Measurements from ENCODE around the gene TOP2B. TPM values are rescaled to one million over a fixed set of nuclear protein-coding genes. Genes with fewer than 3 reads are reported as not detected.

The TOP2B gene
- total RNA-seq, 1 experiment from 2014 or later, result 63.1 TPM

DNA sequence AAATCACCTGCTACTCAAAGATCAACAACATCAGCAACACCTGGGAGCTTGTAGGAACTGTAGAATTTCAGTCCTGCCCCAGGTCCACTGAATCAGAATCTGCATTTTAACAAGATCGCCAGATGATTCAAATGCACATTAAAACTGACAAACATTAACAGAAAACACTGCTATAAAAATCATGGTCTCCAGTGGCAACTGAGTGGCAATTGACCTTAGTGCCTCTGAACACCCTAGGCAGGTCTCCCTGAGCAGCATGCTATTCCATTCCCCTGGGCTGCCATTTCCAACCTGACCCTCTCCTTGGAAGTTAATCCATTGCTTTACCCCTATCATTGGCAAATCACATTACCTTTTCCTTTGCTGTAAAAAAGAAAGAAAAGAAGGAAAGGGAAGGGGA is 23.0 kb upstream of the TOP2B start:
- intact Hi-C loops (cut with micrococcal nuclease; ENCODE audit: unreplicated experiment) (no loop called here), in situ Hi-C loops (cut with HindIII; ENCODE audit: low pct_unique_long_range_greater_than_20kb, low sequenced_read_pairs) (no loop called here)
- ATAC-seq (no peak), DNase-seq (ENCODE audit: low read depth, low spot score) (no peak)
- ChIA-PET POLR2A (no interaction called here), CTCF (no interaction called here)
- H3K36me3 ChIP-seq (ENCODE audit: control insufficient read depth, insufficient read depth, low read length), result no peaks in the 10 kb centered on the region
- no peaks in the 10 kb centered on the region for H3K9me3 ChIP-seq (ENCODE audit: control insufficient read depth, insufficient read depth, low read depth, low read length)
- no TSS peak for BruUV-seq (replicated peaks)
- peaks cover 3% of the 10 kb centered on the region; the same call in 1 of the 2 replicates for H3K27me3 ChIP-seq (ENCODE audit: control insufficient read depth, insufficient read depth, low read length)
- no peaks in the 10 kb centered on the region for H3K4me1 ChIP-seq (ENCODE audit: control insufficient read depth, insufficient read depth, low read length)
- H3K27ac ChIP-seq (ENCODE audit: low read length), result no peak overlapping the region
- H3K4me3 ChIP-seq (ENCODE audit: low read depth in 2 of 2, low read length in 2 of 2), result no peak overlapping the region
- TF ChIP-seq REST (IDR thresholded peaks at IDR 0.05; ENCODE audit: insufficient read depth in 1 of 2, low read depth in 2 of 2, low read length in 1 of 2) (no peak), POLR2AphosphoS5 (IDR thresholded peaks at IDR 0.05; ENCODE audit: low read depth, low read length) (no peak), TCF7L2 (IDR thresholded peaks at IDR 0.05; ENCODE audit: low read depth, low read length) (no peak), SIN3A (IDR thresholded peaks at IDR 0.05; ENCODE audit: borderline replicate concordance, insufficient read depth, low read depth, low read length) (no peak)
- TF ChIP-seq, protein P1, sequence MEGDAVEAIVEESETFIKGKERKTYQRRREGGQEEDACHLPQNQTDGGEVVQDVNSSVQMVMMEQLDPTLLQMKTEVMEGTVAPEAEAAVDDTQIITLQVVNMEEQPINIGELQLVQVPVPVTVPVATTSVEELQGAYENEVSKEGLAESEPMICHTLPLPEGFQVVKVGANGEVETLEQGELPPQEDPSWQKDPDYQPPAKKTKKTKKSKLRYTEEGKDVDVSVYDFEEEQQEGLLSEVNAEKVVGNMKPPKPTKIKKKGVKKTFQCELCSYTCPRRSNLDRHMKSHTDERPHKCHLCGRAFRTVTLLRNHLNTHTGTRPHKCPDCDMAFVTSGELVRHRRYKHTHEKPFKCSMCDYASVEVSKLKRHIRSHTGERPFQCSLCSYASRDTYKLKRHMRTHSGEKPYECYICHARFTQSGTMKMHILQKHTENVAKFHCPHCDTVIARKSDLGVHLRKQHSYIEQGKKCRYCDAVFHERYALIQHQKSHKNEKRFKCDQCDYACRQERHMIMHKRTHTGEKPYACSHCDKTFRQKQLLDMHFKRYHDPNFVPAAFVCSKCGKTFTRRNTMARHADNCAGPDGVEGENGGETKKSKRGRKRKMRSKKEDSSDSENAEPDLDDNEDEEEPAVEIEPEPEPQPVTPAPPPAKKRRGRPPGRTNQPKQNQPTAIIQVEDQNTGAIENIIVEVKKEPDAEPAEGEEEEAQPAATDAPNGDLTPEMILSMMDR (IDR thresholded peaks at IDR 0.05), result no peak

GRCh38 chr3:25686766-25687165 is 22.1 kb upstream of the TOP2B start:
- POLR2A ChIA-PET, result no interaction called here
- no peak for DNase-seq (ENCODE audit: low read depth, low spot score)
- ATAC-seq, result no peak
- H3K27me3 ChIP-seq (ENCODE audit: control insufficient read depth, insufficient read depth, low read length), result peaks cover 3% of the 10 kb centered on the region; the same call in 1 of the 2 replicates
- no peak overlapping the region for H3K27ac ChIP-seq (ENCODE audit: low read length)
- intact Hi-C loops (cut with micrococcal nuclease; ENCODE audit: unreplicated experiment), result no loop called here
- CTCF ChIA-PET, result no interaction called here
- no peaks in the 10 kb centered on the region for H3K9me3 ChIP-seq (ENCODE audit: control insufficient read depth, insufficient read depth, low read depth, low read length)
- TF ChIP-seq, protein P1 (IDR thresholded peaks at IDR 0.05), result no peak
- TF ChIP-seq REST (IDR thresholded peaks at IDR 0.05; ENCODE audit: insufficient read depth in 1 of 2, low read depth in 2 of 2, low read length in 1 of 2), result no peak
- TF ChIP-seq POLR2AphosphoS5 (IDR thresholded peaks at IDR 0.05; ENCODE audit: low read depth, low read length), result no peak
- no peak for TF ChIP-seq TCF7L2 (IDR thresholded peaks at IDR 0.05; ENCODE audit: low read depth, low read length)
- no peak for TF ChIP-seq SIN3A (IDR thresholded peaks at IDR 0.05; ENCODE audit: borderline replicate concordance, insufficient read depth, low read depth, low read length)
- no TSS peak for BruUV-seq (replicated peaks)
- in situ Hi-C loops (cut with HindIII; ENCODE audit: low pct_unique_long_range_greater_than_20kb, low sequenced_read_pairs), result no loop called here
- no peaks in the 10 kb centered on the region for H3K4me1 ChIP-seq (ENCODE audit: control insufficient read depth, insufficient read depth, low read length)
- H3K4me3 ChIP-seq (ENCODE audit: low read depth in 2 of 2, low read length in 2 of 2), result no peak overlapping the region
- no peaks in the 10 kb centered on the region for H3K36me3 ChIP-seq (ENCODE audit: control insufficient read depth, insufficient read depth, low read length)

Data from Panc1 (cell line).